AG04449 (cell line): ENCODE results near the gene COL6A2.

Experiments used
- CTCF ChIA-PET: fragments of 350-600 bp; formaldehyde crosslinking; extraction: SDS; loops from one replicate; lab custom pipeline; 2021; ENCODE audit warnings: antibody characterized with exemption; lab: Yijun Ruan, JAX
- POLR2A ChIA-PET: fragments of 400-600, 350-600 bp; formaldehyde crosslinking; extraction: SDS; loops from one replicate; lab custom pipeline; 2020; ENCODE audit warnings: antibody characterized with exemption, inconsistent platforms; lab: Yijun Ruan, JAX
- DNase-seq: peaks from one replicate; pipeline ENCODE4 v3.0.0-alpha.2; 2010; ENCODE audit warnings: low read depth, low spot score
- H3K4me3 ChIP-seq: 2 replicates; pipeline ENCODE4 v1.5.1; 2011; ENCODE audit warnings: low read depth, mild to moderate bottlenecking, control low read depth, low read length
- TF ChIP-seq, protein P1 (sequence below): IDR thresholded peaks from one replicate; pipeline ENCODE4 v1.5.1; 2011; ENCODE audit warnings: mild to moderate bottlenecking, moderate library complexity, low read length, control low read depth, inconsistent platforms; ENCODE audit not compliant: insufficient read depth; ENCODE audit errors: missing control alignments

Gene COL6A2

GRCh38 chr21:46142582-46143473 lies 44.9 kb downstream of the COL6A2 start:
- ChIA-PET POLR2A (interaction anchor here (0.6 to 1.2 kb wide), 4 partner anchors 50 to 169 kb away, joined by 3 to 4 read pairs (median 3); no protein-coding TSS in a partner anchor), CTCF (interaction anchor here (0.5 to 4.0 kb wide), 51 partner anchors 11 to 498 kb away, joined by 3 to 73 read pairs (median 4); partner anchors contain the start of genes COL6A1, FTCD, LSS and MCM3AP)
- no peak overlapping the region for H3K4me3 ChIP-seq
- TF ChIP-seq, protein P1, sequence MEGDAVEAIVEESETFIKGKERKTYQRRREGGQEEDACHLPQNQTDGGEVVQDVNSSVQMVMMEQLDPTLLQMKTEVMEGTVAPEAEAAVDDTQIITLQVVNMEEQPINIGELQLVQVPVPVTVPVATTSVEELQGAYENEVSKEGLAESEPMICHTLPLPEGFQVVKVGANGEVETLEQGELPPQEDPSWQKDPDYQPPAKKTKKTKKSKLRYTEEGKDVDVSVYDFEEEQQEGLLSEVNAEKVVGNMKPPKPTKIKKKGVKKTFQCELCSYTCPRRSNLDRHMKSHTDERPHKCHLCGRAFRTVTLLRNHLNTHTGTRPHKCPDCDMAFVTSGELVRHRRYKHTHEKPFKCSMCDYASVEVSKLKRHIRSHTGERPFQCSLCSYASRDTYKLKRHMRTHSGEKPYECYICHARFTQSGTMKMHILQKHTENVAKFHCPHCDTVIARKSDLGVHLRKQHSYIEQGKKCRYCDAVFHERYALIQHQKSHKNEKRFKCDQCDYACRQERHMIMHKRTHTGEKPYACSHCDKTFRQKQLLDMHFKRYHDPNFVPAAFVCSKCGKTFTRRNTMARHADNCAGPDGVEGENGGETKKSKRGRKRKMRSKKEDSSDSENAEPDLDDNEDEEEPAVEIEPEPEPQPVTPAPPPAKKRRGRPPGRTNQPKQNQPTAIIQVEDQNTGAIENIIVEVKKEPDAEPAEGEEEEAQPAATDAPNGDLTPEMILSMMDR: no peak
- DNase-seq: no peak

DNA sequence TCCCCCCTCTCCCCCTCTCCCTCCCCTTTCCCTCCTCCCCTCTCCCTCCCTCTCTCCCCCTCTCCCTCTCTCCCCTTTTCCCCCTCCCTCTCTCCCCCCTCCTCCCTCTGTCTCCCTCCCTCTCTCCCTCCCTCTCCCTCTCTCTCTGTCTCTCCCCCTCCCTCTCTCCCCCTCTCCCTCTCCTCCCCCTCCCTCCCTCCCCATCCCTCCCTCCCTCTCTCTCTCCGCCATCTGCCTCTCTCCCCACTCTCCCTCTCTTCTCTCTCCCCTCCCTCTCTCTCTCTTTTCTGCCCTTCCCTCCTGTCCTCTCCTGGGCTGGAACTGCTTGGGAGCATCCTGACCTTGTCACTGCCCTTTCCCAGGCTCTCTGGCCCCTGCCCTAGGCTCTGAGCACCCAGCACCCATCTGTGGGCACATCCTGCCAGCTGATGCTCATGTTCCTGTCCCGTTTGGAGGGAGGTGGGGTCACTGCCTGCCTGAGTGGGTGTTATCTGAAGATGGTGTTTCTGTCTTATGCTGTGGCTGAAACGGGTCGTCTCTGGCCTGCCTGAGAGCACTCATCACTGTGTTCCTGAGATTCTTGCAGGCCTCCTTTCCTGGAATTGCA lies 46.7 kb downstream of the COL6A2 start:
- TF ChIP-seq, protein P1: no peak
- ChIA-PET CTCF (interaction anchor here (0.8 to 4.0 kb wide), 16 partner anchors 9 to 496 kb away, joined by 3 to 73 read pairs (median 8); partner anchors contain the start of genes LSS, MCM3AP and YBEY), POLR2A (no interaction called here)
- no peak overlapping the region for H3K4me3 ChIP-seq
- DNase-seq: no peak

GRCh38 chr21:46145159-46145839 lies 47.4 kb downstream of the COL6A2 start:
- TF ChIP-seq, protein P1: no peak
- ChIA-PET CTCF (no interaction called here), POLR2A (no interaction called here)
- no peak for DNase-seq
- no peak overlapping the region for H3K4me3 ChIP-seq

DNA sequence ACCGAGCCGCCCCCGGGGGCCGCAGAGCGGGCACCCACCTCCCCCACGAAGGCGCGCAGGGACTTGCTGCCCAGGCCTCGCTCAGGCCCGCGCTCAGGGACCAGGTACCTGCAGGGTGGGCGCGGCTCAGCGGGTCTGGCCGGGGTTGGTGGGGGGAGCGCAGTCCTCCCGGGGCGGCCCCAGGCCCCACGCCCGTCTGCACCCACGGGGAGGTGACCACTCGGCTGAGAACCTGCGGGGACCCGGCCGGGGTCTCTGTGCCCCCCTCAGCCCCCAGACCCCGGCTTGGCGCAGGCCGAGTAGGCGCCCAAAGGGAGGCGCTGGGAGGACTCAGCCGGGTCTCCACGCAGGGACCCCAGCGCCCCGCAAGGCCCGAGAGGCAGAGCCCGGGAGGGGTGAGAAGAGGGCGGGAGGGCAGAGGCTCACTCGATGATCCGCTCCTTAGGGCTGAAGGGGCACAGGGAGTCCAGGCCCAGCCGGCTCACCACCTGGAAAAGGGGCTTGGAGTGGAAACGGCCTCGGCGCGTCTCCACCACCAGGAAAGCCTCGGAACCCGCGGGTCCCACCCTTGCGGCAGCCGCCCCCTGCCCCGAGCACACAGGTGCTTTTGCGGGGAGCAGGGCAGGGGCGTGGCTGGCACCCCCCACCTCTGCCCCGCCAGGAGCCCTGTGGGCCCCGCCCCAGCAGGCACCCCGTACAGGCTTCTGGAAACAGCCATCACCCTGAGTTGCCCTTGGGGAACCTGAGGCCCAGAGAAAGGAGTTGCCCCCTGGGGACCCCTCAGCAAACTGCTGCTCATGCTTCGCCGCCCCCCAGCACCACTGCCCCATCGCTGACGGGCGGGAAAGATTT lies 48.2 kb downstream of the COL6A2 start:
- DNase-seq: no peak
- ChIA-PET POLR2A (no interaction called here), CTCF (no interaction called here)
- TF ChIP-seq, protein P1: no peak
- H3K4me3 ChIP-seq: no peak overlapping the region

DNA sequence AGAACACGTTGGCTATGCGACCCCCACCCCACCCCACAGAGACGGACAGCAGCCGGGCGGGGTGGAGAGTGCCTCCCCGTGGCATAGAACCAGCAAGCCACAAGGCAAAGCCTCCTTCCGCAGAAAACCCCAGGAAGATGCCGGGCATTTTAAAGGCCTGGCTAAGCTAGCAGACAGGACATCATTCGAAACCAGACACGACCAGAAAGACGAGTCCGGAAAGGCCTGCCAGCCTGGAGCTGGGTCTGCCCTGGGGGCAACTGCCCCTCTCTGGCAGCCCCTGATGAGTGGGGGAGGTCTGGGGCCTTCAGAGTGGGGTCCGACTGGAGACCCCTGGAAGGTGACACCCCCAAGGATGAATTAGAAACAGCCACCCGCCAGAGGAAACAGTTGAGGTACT lies 48.9 kb downstream of the COL6A2 start:
- ChIA-PET POLR2A (no interaction called here), CTCF (interaction anchor here (0.7 to 1.2 kb wide), 2 partner anchors 15 to 178 kb away, joined by 3 read pairs; no protein-coding TSS in a partner anchor)
- no peak for DNase-seq
- TF ChIP-seq, protein P1: no peak
- no peak overlapping the region for H3K4me3 ChIP-seq
